Erythroblast (primary cell): ENCODE data around the gene SNCB.
A peak's percentile ranks its signal among the peaks of the same experiment; 100 is the strongest.
"Not testable (repeated sequence)": the region's sequence is repeated elsewhere in the genome, so short reads cannot be mapped to it uniquely, and the experiment has no call there.

Source experiments
- DNase-seq, 2 experiments: peaks; one replicate each; lab custom pipeline; 2025; lab: John Stamatoyannopoulos, UW
- GATA1 ChIP-seq: IDR thresholded peaks from 2 replicates; pipeline ENCODE4 v1.6.1; 2011; ENCODE audit warnings: low read depth, mild to moderate bottlenecking, control low read depth, low read length, moderate library complexity
- POLR2A ChIP-seq: IDR thresholded peaks from 2 replicates; pipeline ENCODE4 v1.6.1; 2011; ENCODE audit warnings: mild to moderate bottlenecking, low read length

The SNCB gene

GRCh38 chr5:176601901-176602482 lies 28.3 kb downstream of the SNCB start:
- TF ChIP-seq GATA1 (no peak), POLR2A (no peak)
- no peak for DNase-seq

DNA sequence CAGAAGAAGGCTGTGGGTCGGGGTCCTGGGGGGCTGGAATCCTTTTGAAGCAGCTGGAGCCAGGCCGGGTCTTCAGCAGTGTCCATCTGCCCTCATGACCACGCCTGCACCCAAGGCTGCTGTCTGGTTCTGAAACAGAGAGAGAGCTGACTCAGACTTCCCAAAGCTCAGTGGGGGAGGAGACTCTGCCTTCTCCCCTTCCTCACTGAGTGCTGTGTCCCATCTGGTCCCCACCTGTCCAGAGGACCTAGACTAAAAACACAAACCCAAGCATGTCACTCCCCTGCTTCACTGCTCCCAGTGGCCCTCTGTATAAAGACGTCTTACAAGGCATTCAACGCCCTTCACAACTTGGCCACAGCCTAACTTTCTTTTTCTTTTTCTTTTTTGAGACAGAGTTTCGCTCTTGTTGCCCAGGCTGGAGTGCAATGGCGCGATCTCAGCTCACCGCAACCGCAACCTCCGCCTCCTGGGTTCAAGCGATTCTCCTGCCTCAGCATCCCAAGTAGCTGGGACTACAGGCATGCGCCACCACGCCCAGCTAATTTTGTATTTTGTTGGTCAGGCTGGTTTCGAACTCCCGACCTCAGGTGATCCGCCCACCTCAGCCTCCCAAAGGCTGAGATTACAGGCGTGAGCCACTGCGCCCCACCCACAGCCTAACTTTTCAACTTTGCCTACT lies 30.4 kb downstream of the SNCB start:
- not testable (repeated sequence) for DNase-seq

DNA sequence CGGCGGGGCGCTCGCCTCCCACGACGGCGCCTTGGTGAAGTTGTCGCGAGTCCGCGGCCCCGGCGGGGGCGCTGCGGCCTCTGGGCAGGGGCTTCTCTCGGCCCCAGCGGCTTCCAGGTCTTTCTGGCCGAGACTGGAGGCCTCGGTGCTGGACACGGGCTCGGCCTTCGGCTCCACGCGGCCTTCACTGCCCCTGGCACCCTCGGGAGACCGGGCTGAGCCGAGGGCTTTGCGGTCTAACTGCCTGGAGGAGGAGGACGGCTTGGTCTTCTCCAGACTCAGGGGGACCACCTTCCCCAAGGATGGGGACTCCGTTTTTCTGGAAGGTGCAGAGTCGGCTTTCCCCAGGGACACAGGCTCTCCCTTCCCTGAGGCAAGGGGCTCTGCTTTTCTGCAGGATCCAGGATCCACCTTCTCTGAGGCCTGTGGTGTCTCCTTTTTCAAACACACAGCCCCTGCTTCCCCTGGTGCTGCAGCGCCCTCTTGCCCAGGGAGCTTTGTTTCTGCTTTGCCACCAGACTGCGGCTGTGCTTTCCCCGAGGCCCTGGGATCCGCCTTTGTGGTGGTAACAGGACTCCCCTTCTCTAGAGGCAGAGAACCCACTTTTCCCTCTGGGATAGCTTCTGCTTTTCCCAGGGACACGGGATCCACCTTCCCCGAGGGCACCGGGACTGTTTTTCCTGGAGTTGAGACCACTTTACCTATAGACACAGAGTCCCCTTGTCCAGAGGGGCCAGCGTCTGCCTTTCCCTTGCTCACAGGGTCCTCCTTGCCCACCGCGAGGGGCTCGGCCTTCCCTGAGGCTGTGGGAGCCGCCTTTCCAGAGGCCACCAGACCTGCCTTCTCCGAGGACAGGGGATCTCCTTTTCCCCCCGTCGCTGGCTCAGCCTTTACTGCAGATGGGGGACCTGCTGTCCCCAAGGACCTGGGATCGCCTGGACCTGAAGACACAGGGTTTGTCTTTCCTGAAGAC lies 32.6 kb downstream of the SNCB start:
- DNase-seq: no peak

DNA sequence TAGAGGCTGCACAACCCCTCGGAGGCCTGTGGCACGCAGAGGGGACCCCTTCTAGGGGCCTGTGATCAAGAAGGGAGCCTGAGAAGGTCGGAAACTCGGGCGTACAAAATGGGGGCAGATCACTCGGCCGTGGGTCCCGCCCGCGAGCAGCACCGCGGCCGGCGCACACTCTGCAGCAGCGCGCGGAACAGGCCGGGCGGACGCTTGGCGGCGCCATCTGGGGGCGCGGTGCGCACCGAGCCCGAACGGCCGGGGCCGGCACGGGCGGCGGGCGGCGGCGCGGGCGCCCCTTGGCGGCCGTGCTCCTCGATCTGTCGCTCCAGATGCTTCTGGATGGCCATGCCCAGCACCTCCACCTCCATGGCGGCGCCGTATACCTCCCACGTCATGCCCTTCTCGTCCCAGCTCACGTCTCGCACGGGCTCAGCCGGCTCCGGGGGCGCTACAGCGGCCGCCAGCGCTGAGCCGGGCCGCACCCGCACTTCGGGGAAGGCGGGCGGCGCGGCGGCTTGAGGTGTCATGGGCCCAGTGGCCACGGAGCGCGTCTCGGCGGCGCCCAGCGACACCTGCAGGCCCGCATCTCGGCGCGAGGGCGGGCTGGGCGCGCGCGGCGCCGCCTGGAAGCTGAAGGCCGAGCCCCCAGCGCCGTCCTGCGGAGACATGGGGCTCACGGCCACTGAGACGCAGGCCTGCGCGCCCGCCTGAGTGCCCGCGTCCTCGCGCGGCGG lies 33.5 kb downstream of the SNCB start:
- TF ChIP-seq POLR2A (no peak), GATA1 (no peak)
- DNase-seq: peak; percentile 77 to 79

More for the DNA sequence above, 32.6 kb downstream of the SNCB start:
- TF ChIP-seq GATA1 (no peak), POLR2A (no peak)

GRCh38 chr5:176596069-176596644 lies 34.2 kb downstream of the SNCB start:
- no peak for TF ChIP-seq POLR2A
- no peak for TF ChIP-seq GATA1

DNA sequence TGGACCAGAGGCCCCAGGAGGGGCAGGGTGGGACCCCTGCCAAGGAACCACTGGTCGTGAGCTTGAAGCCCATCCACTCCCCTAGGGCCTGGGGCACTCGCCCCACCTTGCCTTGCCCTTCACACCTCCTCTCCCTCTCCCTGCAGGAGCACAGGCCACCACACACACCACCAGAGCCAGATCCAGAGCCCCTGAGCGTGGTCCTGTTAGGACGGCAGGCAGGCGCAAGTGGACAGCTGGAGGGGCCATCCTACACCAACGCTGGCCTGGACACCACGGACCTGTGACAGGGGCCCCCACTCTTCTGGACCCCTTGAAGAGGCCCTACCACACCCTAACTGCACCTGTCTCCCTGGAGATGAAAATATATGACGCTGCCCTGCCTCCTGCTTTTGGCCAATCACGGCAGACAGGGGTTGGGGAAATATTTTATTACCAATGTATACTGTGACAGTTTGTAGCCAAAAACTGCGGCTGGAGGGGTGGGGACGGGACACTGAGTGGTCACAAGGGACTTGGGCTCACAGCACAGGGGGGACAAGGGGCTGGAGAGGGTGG lies 34.9 kb downstream of the SNCB start:
- no peak for DNase-seq
- no peak for TF ChIP-seq GATA1
- TF ChIP-seq POLR2A: no peak

More at GRCh38 chr5:176596069-176596644, 34.2 kb downstream of the SNCB start:
- DNase-seq: no peak

GRCh38 chr5:176594554-176594953 lies 35.8 kb downstream of the SNCB start:
- TF ChIP-seq POLR2A (no peak), GATA1 (no peak)
- no peak for DNase-seq

- no peak for DNase-seq
- TF ChIP-seq GATA1 (no peak), POLR2A (no peak)
Observed at GRCh38 chr5:176593273-176593869, 37.0 kb downstream of the SNCB start.

DNA sequence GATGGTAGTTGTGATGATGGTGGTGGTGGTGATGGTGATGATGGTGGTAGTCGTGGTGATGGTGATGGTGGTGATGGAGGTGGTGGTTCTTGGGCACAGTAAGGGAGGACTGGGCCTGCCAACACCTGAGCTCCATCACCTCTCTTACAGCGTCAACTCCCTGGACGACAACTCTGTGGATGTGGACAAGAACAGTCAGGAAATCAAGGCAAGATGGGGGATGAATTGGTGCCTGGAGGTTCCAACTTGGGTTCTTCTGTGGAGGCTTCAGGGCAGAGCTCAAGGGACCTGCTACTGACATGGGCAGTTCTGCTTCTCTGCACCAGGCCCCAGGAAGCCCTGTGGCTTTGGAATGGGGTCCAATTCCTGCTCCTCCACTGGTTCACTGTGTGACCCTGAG lies 37.8 kb downstream of the SNCB start:
- TF ChIP-seq POLR2A (no peak), GATA1 (no peak)
- DNase-seq: no peak

- not testable (repeated sequence) for DNase-seq
Observed at GRCh38 chr5:176591667-176592066, 38.7 kb downstream of the SNCB start.

- DNase-seq: no peak
- TF ChIP-seq GATA1 (no peak), POLR2A (no peak)
Observed at GRCh38 chr5:176590035-176590717, 40.2 kb downstream of the SNCB start.
